H1 (cell line): ENCODE results near the gene OTOP3. TPM values are rescaled to one million over a fixed set of nuclear protein-coding genes. Genes with fewer than 3 reads are reported as not detected.

Experiments
- CTCF ChIA-PET: fragments of 300-600 bp; sonication (Branson Sonifier 250); formaldehyde crosslinking; loops from one replicate; lab custom pipeline; 2021; ENCODE audit not compliant: partially characterized antibody; lab: Charles Lee
- POLR2A ChIA-PET: fragments of 300-600 bp; sonication (Branson Sonifier 250); formaldehyde crosslinking; loops from one replicate; lab custom pipeline; 2021; ENCODE audit warnings: inconsistent platforms; ENCODE audit not compliant: partially characterized antibody; lab: Charles Lee
- DNase-seq, 2 experiments: peaks; one replicate each; pipeline versions ENCODE4 v3.0.0 to v3.0.0-alpha.2; 2010 to 2022; ENCODE audit warnings: low spot score in 2 of 2, low read depth in 1 of 2, mixed read lengths in 1 of 2
- FAIRE-seq: peaks from 2 replicates; lab custom pipeline; 2011; peaks lifted over from hg19 to GRCh38; lab: Jason Lieb, UNC
- H2AFZ ChIP-seq: 2 replicates; pipeline ENCODE4 v1.8.1; 2012; ENCODE audit warnings: low read length, inconsistent platforms
- H2AK5ac ChIP-seq: 2 replicates; pipeline ENCODE4 v1.6.1; 2013; ENCODE audit warnings: low read depth, low read length
- H2BK120ac ChIP-seq: replicated peaks from 2 replicates; pipeline ENCODE3; 2013; ENCODE audit warnings: low read depth, low read length, inconsistent platforms
- H2BK12ac ChIP-seq: 2 replicates; pipeline ENCODE4 v1.6.1; 2013; ENCODE audit warnings: low read depth, low read length
- H2BK15ac ChIP-seq: 2 replicates; pipeline ENCODE4 v1.6.1; 2013; ENCODE audit warnings: low read length
- H2BK20ac ChIP-seq: 2 replicates; pipeline ENCODE4 v1.6.1; 2013; ENCODE audit warnings: low read length
- H2BK5ac ChIP-seq: 2 replicates; pipeline ENCODE4 v1.6.1; 2013; ENCODE audit warnings: low read depth, low read length
- H3K14ac ChIP-seq: 2 replicates; pipeline ENCODE4 v1.6.1; 2013; ENCODE audit warnings: inconsistent platforms; ENCODE audit not compliant: insufficient read length
- H3K18ac ChIP-seq: 2 replicates; pipeline ENCODE4 v1.6.1; 2013; ENCODE audit warnings: low read length; ENCODE audit errors: extremely low read depth
- H3K23ac ChIP-seq: 2 replicates; pipeline ENCODE4 v1.6.1; 2013; ENCODE audit warnings: inconsistent platforms; ENCODE audit not compliant: insufficient read length
- H3K23me2 ChIP-seq: 2 replicates; pipeline ENCODE4 v1.6.1; 2013; ENCODE audit warnings: low read depth, low read length
- H3K27ac ChIP-seq: 2 replicates; pipeline ENCODE4 v1.6.1; 2011; ENCODE audit warnings: low read depth, low read length, inconsistent platforms
- H3K27me3 ChIP-seq, 4 experiments: replicated peaks in 1 of 4; 1 replicate in 1 of 4; 2 replicates in 3 of 4; pipeline versions ENCODE4 v1.6.1 to v1.8.1; 2011 to 2013; ENCODE audit warnings: low read length in 3 of 4, mild to moderate bottlenecking in 3 of 4, inconsistent platforms in 2 of 4, mixed read lengths in 2 of 4, moderate library complexity in 1 of 4; ENCODE audit not compliant: control insufficient read depth in 3 of 4, insufficient read depth in 3 of 4; ENCODE audit errors: extremely low read depth in 1 of 4
- H3K36me3 ChIP-seq, 4 experiments: 2 replicates each; pipeline versions ENCODE4 v1.6.1 to v1.8.1; 2011 to 2013; ENCODE audit warnings: mild to moderate bottlenecking in 4 of 4, low read length in 3 of 4, moderate library complexity in 2 of 4, control low read depth in 1 of 4, inconsistent platforms in 1 of 4; ENCODE audit not compliant: insufficient read depth in 4 of 4, control insufficient read depth in 2 of 4
- H3K4ac ChIP-seq: replicated peaks from 2 replicates; pipeline ENCODE3; 2013; ENCODE audit warnings: low read length, low read depth, mixed read lengths, inconsistent platforms; ENCODE audit not compliant: insufficient read length
- H3K4me1 ChIP-seq, 4 experiments: replicated peaks in 1 of 4; 1 replicate in 1 of 4; 2 replicates in 3 of 4; pipeline versions ENCODE4 v1.6.1 to v1.8.1; 2011 to 2013; ENCODE audit warnings: low read length in 3 of 4, inconsistent platforms in 2 of 4, mixed read lengths in 1 of 4; ENCODE audit not compliant: insufficient read depth in 4 of 4, control insufficient read depth in 3 of 4
- H3K4me2 ChIP-seq, 2 experiments: 2 replicates each; pipeline versions ENCODE4 v1.6.1 to v1.8.1; 2011 to 2013; ENCODE audit warnings: low read depth in 2 of 2, low read length in 2 of 2, control low read depth in 1 of 2, inconsistent platforms in 1 of 2, mild to moderate bottlenecking in 1 of 2; ENCODE audit not compliant: insufficient read depth in 1 of 2
- H3K4me3 ChIP-seq, 4 experiments: fragments of 200-600, 300-600 bp in 1 of 4; sonication (generic), shearing (Covaris generic), sonication (Bioruptor Twin) in 1 of 4; 2 replicates each; pipeline versions ENCODE4 v1.5.1 to v1.8.1; 2011 to 2016; ENCODE audit warnings: low read length in 4 of 4, low read depth in 3 of 4, control low read depth in 2 of 4, inconsistent platforms in 2 of 4, mild to moderate bottlenecking in 2 of 4, mixed read lengths in 1 of 4, moderate library complexity in 1 of 4; ENCODE audit not compliant: insufficient read depth in 2 of 4; ENCODE audit errors: extremely low read depth in 1 of 4
- H3K56ac ChIP-seq: replicated peaks from 2 replicates; pipeline ENCODE3; 2013; ENCODE audit warnings: low read depth, mild to moderate bottlenecking, mixed read lengths, low read length, inconsistent platforms; ENCODE audit not compliant: insufficient read length
- H3K79me1 ChIP-seq: 2 replicates; pipeline ENCODE4 v1.6.1; 2013; ENCODE audit warnings: low read depth, low read length, control low read depth
- H3K79me2 ChIP-seq, 2 experiments: 2 replicates each; pipeline versions ENCODE4 v1.6.1 to v1.8.1; 2012 to 2013; ENCODE audit warnings: low read length in 2 of 2, mild to moderate bottlenecking in 2 of 2, inconsistent platforms in 1 of 2; ENCODE audit not compliant: insufficient read depth in 2 of 2, control insufficient read depth in 1 of 2
- H3K9ac ChIP-seq, 4 experiments: replicated peaks in 1 of 4; 1 replicate in 1 of 4; 2 replicates in 3 of 4; pipeline versions ENCODE4 v1.6.1 to v1.8.1; 2011 to 2013; ENCODE audit warnings: low read depth in 3 of 4, low read length in 3 of 4, control low read depth in 2 of 4, mild to moderate bottlenecking in 2 of 4, moderate library complexity in 2 of 4, inconsistent platforms in 1 of 4; ENCODE audit errors: extremely low read depth in 1 of 4
- H3K9me3 ChIP-seq, 2 experiments: 2 replicates each; pipeline versions ENCODE4 v1.6.1 to v1.8.1; 2012 to 2013; ENCODE audit warnings: mild to moderate bottlenecking in 2 of 2, moderate library complexity in 2 of 2, control low read depth in 1 of 2, inconsistent platforms in 1 of 2, low read depth in 1 of 2, low read length in 1 of 2, mixed read lengths in 1 of 2; ENCODE audit not compliant: insufficient read depth in 2 of 2
- H4K20me1 ChIP-seq, 2 experiments: replicated peaks in 1 of 2; 2 replicates each; pipeline versions ENCODE3 to v1.8.1; 2011 to 2013; ENCODE audit warnings: inconsistent platforms in 2 of 2, low read length in 2 of 2, mild to moderate bottlenecking in 1 of 2; ENCODE audit not compliant: insufficient read depth in 2 of 2, control insufficient read depth in 1 of 2
- H4K5ac ChIP-seq: 2 replicates; pipeline ENCODE4 v1.6.1; 2013; ENCODE audit warnings: low read length, low read depth, mixed read lengths, inconsistent platforms; ENCODE audit not compliant: insufficient read length
- H4K8ac ChIP-seq: 2 replicates; pipeline ENCODE4 v1.8.0; 2013; ENCODE audit warnings: mild to moderate bottlenecking, moderate library complexity, low read length, inconsistent platforms; ENCODE audit not compliant: insufficient read depth; ENCODE audit errors: extremely low read depth
- H4K91ac ChIP-seq: replicated peaks from 2 replicates; pipeline ENCODE3; 2013; ENCODE audit warnings: low read length, mixed read lengths, inconsistent platforms; ENCODE audit not compliant: insufficient read length
- BACH1 ChIP-seq: IDR thresholded peaks from 2 replicates; pipeline ENCODE4 v1.6.1; 2012; ENCODE audit warnings: low read length, improper control_type of control experiment
- CHD2 ChIP-seq: IDR thresholded peaks from 2 replicates; pipeline ENCODE4 v1.6.1; 2012; ENCODE audit warnings: low read length, improper control_type of control experiment
- CTBP2 ChIP-seq: IDR thresholded peaks from 2 replicates; pipeline ENCODE4 v1.7.0; 2011; ENCODE audit warnings: borderline replicate concordance, mild to moderate bottlenecking, moderate library complexity, mixed read lengths, low read length; ENCODE audit not compliant: insufficient read depth, insufficient read length
- POU5F1 ChIP-seq: IDR thresholded peaks from 2 replicates; pipeline ENCODE4 v1.6.1; 2011; ENCODE audit warnings: low read depth, mild to moderate bottlenecking, low read length, moderate library complexity
- SIN3A ChIP-seq, 2 experiments: IDR thresholded peaks in 1 of 2; conservative IDR thresholded peaks in 1 of 2; 2 replicates each; pipeline ENCODE4 v1.6.1; 2011 to 2012; ENCODE audit warnings: low read length in 2 of 2, improper control_type of control experiment in 1 of 2, low read depth in 1 of 2, mild to moderate bottlenecking in 1 of 2
- SIRT6 ChIP-seq: IDR thresholded peaks from one replicate; pipeline ENCODE4 v1.7.1; 2012; ENCODE audit warnings: low read length, inconsistent platforms
- SUZ12 ChIP-seq: fragments of 200-600 bp; sonication (generic); IDR thresholded peaks from 2 replicates; pipeline ENCODE4 v1.6.1; 2012; ENCODE audit warnings: mild to moderate bottlenecking, inconsistent platforms, low read length, moderate library complexity, mixed read lengths
- TAF7 ChIP-seq: optimal IDR thresholded peaks from 2 replicates; pipeline ENCODE3; 2011; ENCODE audit warnings: low read depth, mild to moderate bottlenecking, inconsistent platforms, low read length, moderate library complexity, borderline replicate concordance
- TBP ChIP-seq: IDR thresholded peaks from 2 replicates; pipeline ENCODE4 v1.6.1; 2011; ENCODE audit warnings: low read depth, low read length, improper control_type of control experiment
- TEAD4 ChIP-seq: IDR thresholded peaks from 2 replicates; pipeline ENCODE4 v1.6.1; 2012; ENCODE audit warnings: low read depth, low read length, inconsistent platforms, mixed read lengths
- WGBS, 2 experiments: shearing (Covaris generic) in 1 of 2; methylation state at CpG; one replicate each; pipeline versions ENCODE4 v1.1.6 to v1.1.7; 2013 to 2015; ENCODE audit warnings: low lambda C conversion rate in 2 of 2, mixed read lengths in 2 of 2, inconsistent platforms in 1 of 2, low coverage in 1 of 2, missing lambda C conversion rate in 1 of 2; ENCODE audit not compliant: insufficient replicate concordance in 2 of 2, insufficient coverage in 1 of 2, insufficient read length in 1 of 2; ENCODE audit errors: extremely low coverage in 1 of 2, missing lambda C conversion rate in 1 of 2; 5-methylcytosine and 5-hydroxymethylcytosine counted together
- polyA plus RNA-seq, 7 experiments: library from polyadenylated mRNA; depleted of rRNA in 3 of 7; stranded (reverse) in 5 of 7; unstranded in 2 of 7; fragments of >200 nt in 5 of 7; fragments of 200-250 nt in 2 of 7; gene quantifications; 1 replicate in 5 of 7; 2 replicates in 1 of 7; 4 replicates in 1 of 7; pipeline versions ENCODE4 v1.2.1 to v1.2.3, GENCODE V29; 2011 to 2013; ENCODE audit warnings: missing spikeins in 2 of 7, mixed read lengths in 2 of 7
- total RNA-seq: library from RNA; stranded (reverse); fragmentation: NEBNext Ultra II Directional; extraction: Animal tissue kit (Norgen Biotek cat#: 25700); gene quantifications from 2 replicates; pipeline ENCODE4 v1.2.1, GENCODE V29; 2021
- TF ChIP-seq, protein P1 (sequence below): IDR thresholded peaks from 2 replicates; pipeline ENCODE4 v1.6.1; 2012; ENCODE audit warnings: inconsistent platforms

OTOP3 gene
- total and polyA plus RNA-seq, 2 of the 8 experiments (the other 6 are each of a cell fraction or from before 2014, with no cell fraction given): 0.05 TPM; not detected in 1

- H3K4ac ChIP-seq: no peak overlapping the region
- H3K4me1 ChIP-seq: peaks cover 0 to 7% (median 1%) of the 10 kb centered on the region in 4 experiments; a peak in 4 of 7 replicates
- H4K20me1 ChIP-seq: peaks cover 0 to 1% of the 10 kb centered on the region in 2 experiments
- H4K5ac ChIP-seq: no peak overlapping the region
- H3K27me3 ChIP-seq: peaks cover 0 to 5% (median 2%) of the 10 kb centered on the region in 4 experiments; a peak in 3 of 7 replicates
- H2BK20ac ChIP-seq: no peak overlapping the region
- peak overlapping the region; percentile 53; the same call in 1 of the 2 replicates for H2AK5ac ChIP-seq
- H3K4me2 ChIP-seq: no peak overlapping the region
- H3K9ac ChIP-seq: no peak overlapping the region
- 0 out of 2 replicates have a peak overlapping the region, but pooled peaks have one; percentile 27 for H2BK12ac ChIP-seq
- FAIRE-seq (no peak), DNase-seq (no peak)
- H2AFZ ChIP-seq: no peak overlapping the region
- H3K4me3 ChIP-seq: no peak overlapping the region
- H3K23ac ChIP-seq: no peak overlapping the region
- H3K23me2 ChIP-seq: 0 out of 2 replicates have a peak, but pooled peaks cover 3% of the 10 kb centered on the region
- WGBS, 2 experiments: 88% methylated on average over 15 of the region's 18 CpGs; no CpG with 5 or more reads in 1 of the 2 experiments
- H3K9me3 ChIP-seq: no peaks in the 10 kb centered on the region
- H3K14ac ChIP-seq: no peak overlapping the region
- no peaks in the 10 kb centered on the region for H3K79me1 ChIP-seq
- no peak overlapping the region for H4K91ac ChIP-seq
- CTCF ChIA-PET: interaction anchor here (0.6 to 27.2 kb wide), 32 partner anchors 9 to 448 kb away, joined by 3 to 1072 read pairs (median 8); partner anchors contain the start of genes CDR2L, FADS6, HID1 and MRPL58
- POLR2A ChIA-PET: interaction anchor here (1.3 to 2.5 kb wide), 5 partner anchors 20 to 71 kb away, joined by 3 to 37 read pairs (median 5); partner anchors contain the start of genes CDR2L and MRPL58
- no peak overlapping the region for H2BK15ac ChIP-seq
- no peak overlapping the region for H2BK5ac ChIP-seq
- no peak overlapping the region for H3K18ac ChIP-seq
- no peak overlapping the region for H3K56ac ChIP-seq
- H3K79me2 ChIP-seq: no peaks in the 10 kb centered on the region
- no peak overlapping the region for H2BK120ac ChIP-seq
- no peak overlapping the region for H3K27ac ChIP-seq
- H3K36me3 ChIP-seq: no peaks in the 10 kb centered on the region
- H4K8ac ChIP-seq: peak overlapping the region; percentile 1; the same call in 1 of the 2 replicates
- no peak for TF ChIP-seq CHD2
- no peak for TF ChIP-seq CTBP2
- TF ChIP-seq SIN3A (conservative IDR thresholded peaks at IDR 0.05 in 1 of 2, IDR thresholded peaks at IDR 0.05 in 1 of 2; ENCODE audit: low read depth in 1 of 2, low read length in 2 of 2): no peak
- TF ChIP-seq TAF7: no peak
- TF ChIP-seq TBP: no peak
- no peak for TF ChIP-seq SIRT6
- no peak for TF ChIP-seq TEAD4
- TF ChIP-seq BACH1: no peak
- TF ChIP-seq, protein P1, sequence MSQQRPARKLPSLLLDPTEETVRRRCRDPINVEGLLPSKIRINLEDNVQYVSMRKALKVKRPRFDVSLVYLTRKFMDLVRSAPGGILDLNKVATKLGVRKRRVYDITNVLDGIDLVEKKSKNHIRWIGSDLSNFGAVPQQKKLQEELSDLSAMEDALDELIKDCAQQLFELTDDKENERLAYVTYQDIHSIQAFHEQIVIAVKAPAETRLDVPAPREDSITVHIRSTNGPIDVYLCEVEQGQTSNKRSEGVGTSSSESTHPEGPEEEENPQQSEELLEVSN: no peak
- TF ChIP-seq SUZ12: no peak
- TF ChIP-seq POU5F1: no peak
These were observed 27.1 kb downstream of the OTOP3 start for GRCh38 chr17:74962622-74963394.
